K562 (cell line): ENCODE measurements around the gene PNRC1. TPM values are rescaled to one million over a fixed set of nuclear protein-coding genes. Genes with fewer than 3 reads are reported as not detected.

ENCODE experiments used
- ATAC-seq: fragments of 200-7000 bp; cut with Tn5 transposase; 3 replicates; pipeline ENCODE4 v1.9.1; 2020; ENCODE audit warnings: moderate library complexity
- BruUV-seq: library from RNA; stranded (reverse); fragments of 400-500 nt; replicated peaks from 2 replicates; lab custom pipeline; 2021; lab: Mats Ljungman, UMichigan
- CTCF ChIA-PET: fragments of 300-600 bp; formaldehyde crosslinking; extraction: SDS; loops from one replicate; lab custom pipeline; 2021; ENCODE audit warnings: low intra/inter-chr PET ratio; lab: Yijun Ruan, JAX
- POLR2A ChIA-PET: fragments of 300-600, 350-650 bp; sonication (Branson Sonifier 250); formaldehyde crosslinking; extraction: SDS; loops from one replicate; lab custom pipeline; 2021; ENCODE audit warnings: antibody characterized with exemption, inconsistent platforms; lab: Yijun Ruan, JAX
- DNase-seq, 4 experiments: peaks; one replicate each; pipeline versions ENCODE4 v3.0.0 to v3.0.0-alpha.2; 2011 to 2018; ENCODE audit warnings: low spot score in 3 of 4, mixed read lengths in 3 of 4; ENCODE audit errors: extremely low read depth in 1 of 4
- FAIRE-seq: peaks from 2 replicates; lab custom pipeline; 2011; peaks lifted over from hg19 to GRCh38; lab: Jason Lieb, UNC
- H2AFZ ChIP-seq: 2 replicates; pipeline ENCODE4 v1.6.0; 2011; ENCODE audit warnings: low read depth, low read length, control low read depth, inconsistent platforms
- H3K27ac ChIP-seq: fragments of 200-600 bp; 3 replicates; pipeline ENCODE4 v1.8.0; 2011; ENCODE audit warnings: low read depth, mild to moderate bottlenecking, control low read depth, inconsistent platforms, low read length, moderate library complexity, mixed read lengths; ENCODE audit errors: extremely low read depth
- H3K27me3 ChIP-seq, 2 experiments: fragments of 300-600 bp in 1 of 2; 2 replicates in 1 of 2; 3 replicates in 1 of 2; pipeline versions ENCODE4 v1.6.0 to v1.8.0; 2011; ENCODE audit warnings: inconsistent platforms in 2 of 2, low read length in 2 of 2, mild to moderate bottlenecking in 1 of 2, mixed read lengths in 1 of 2, moderate library complexity in 1 of 2; ENCODE audit not compliant: control insufficient read depth in 2 of 2, insufficient read depth in 2 of 2
- H3K36me3 ChIP-seq: fragments of 300-600 bp; 3 replicates; pipeline ENCODE4 v1.8.0; 2011; ENCODE audit warnings: mild to moderate bottlenecking, low read length, inconsistent platforms; ENCODE audit not compliant: control insufficient read depth, insufficient read depth
- H3K4me1 ChIP-seq, 2 experiments: fragments of 200-600 bp in 1 of 2; replicated peaks in 1 of 2; 2 replicates in 1 of 2; 3 replicates in 1 of 2; pipeline versions ENCODE4 v1.5.1 to v1.8.0; 2011; ENCODE audit warnings: inconsistent platforms in 2 of 2, low read length in 2 of 2, mild to moderate bottlenecking in 1 of 2, mixed read lengths in 1 of 2, moderate library complexity in 1 of 2; ENCODE audit not compliant: control insufficient read depth in 2 of 2, insufficient read depth in 2 of 2
- H3K4me2 ChIP-seq: 2 replicates; pipeline ENCODE4 v1.6.1; 2011; ENCODE audit warnings: low read length, control low read depth, inconsistent platforms, mixed read lengths; ENCODE audit not compliant: insufficient read depth
- H3K4me3 ChIP-seq: fragments of 200-600 bp; sonication (generic), shearing (Covaris generic); 2 replicates; pipeline ENCODE4 v1.5.1; 2016; ENCODE audit warnings: control low read depth, inconsistent platforms
- H3K79me2 ChIP-seq: fragments of 200-600 bp; 3 replicates; pipeline ENCODE4 v1.8.0; 2011; ENCODE audit warnings: low read length, inconsistent platforms; ENCODE audit not compliant: control insufficient read depth, insufficient read depth
- H3K9ac ChIP-seq, 2 experiments: 2 replicates each; pipeline versions ENCODE4 v1.6.0 to v1.6.1; 2011; ENCODE audit warnings: low read depth in 2 of 2, low read length in 2 of 2, control low read depth in 1 of 2, inconsistent platforms in 1 of 2, mild to moderate bottlenecking in 1 of 2, mixed read lengths in 1 of 2; ENCODE audit not compliant: insufficient read depth in 1 of 2
- H3K9me1 ChIP-seq: one replicate; pipeline ENCODE4 v1.6.0; 2011; ENCODE audit warnings: inconsistent platforms, mild to moderate bottlenecking, low read length, moderate library complexity; ENCODE audit not compliant: control insufficient read depth, insufficient read depth
- H3K9me3 ChIP-seq: replicated peaks from 2 replicates; pipeline ENCODE4 v1.5.1; 2011; ENCODE audit warnings: low read depth, low read length, inconsistent platforms; ENCODE audit not compliant: control insufficient read depth, insufficient read depth
- H4K20me1 ChIP-seq: replicated peaks from 2 replicates; pipeline ENCODE4 v1.6.1; 2011; ENCODE audit warnings: low read length, inconsistent platforms, mixed read lengths; ENCODE audit not compliant: control insufficient read depth, insufficient read depth
- GTF2E2 ChIP-seq: fragments of 200-800 bp; sonication (Bioruptor generic); IDR thresholded peaks from 2 replicates; pipeline ENCODE4 v1.6.1; 2016; ENCODE audit warnings: missing genetic modification characterization, missing compliant biosample characterization
- MCM5 ChIP-seq: fragments of 450-650 bp; IDR thresholded peaks from 2 replicates; pipeline ENCODE4 v1.6.1; 2016; ENCODE audit warnings: low read depth
- TGIF2 ChIP-seq: sonication (generic); formaldehyde crosslinking; IDR thresholded peaks from 2 replicates; pipeline ENCODE4 v1.8.1; 2022; ENCODE audit warnings: mild to moderate bottlenecking, missing genetic modification reagents, moderate library complexity
- TSHZ1 ChIP-seq: fragments of 250-450 bp; sonication (Bioruptor Pico); IDR thresholded peaks from 2 replicates; pipeline ENCODE4 v1.4.0; 2020; ENCODE audit warnings: mild to moderate bottlenecking, moderate library complexity
- ZBTB43 ChIP-seq: sonication (generic); formaldehyde crosslinking; IDR thresholded peaks from 2 replicates; pipeline ENCODE4 v1.8.0; 2023; ENCODE audit warnings: mild to moderate bottlenecking, missing genetic modification reagents
- WGBS: fragments of 100-300 bp; shearing (Covaris generic); methylation state at CpG from one replicate; pipeline ENCODE4 v1.1.6; 2016; ENCODE audit warnings: low coverage, mixed read lengths; ENCODE audit not compliant: insufficient coverage; ENCODE audit errors: missing lambda C conversion rate; 5-methylcytosine and 5-hydroxymethylcytosine counted together
- in situ Hi-C: fragments of 300-500 bp; cut with MboI; formaldehyde crosslinking; loops from 4 replicates; pipeline ENCODE4 v1.15.0; 2018; ENCODE audit warnings: inconsistent platforms, mixed read lengths
- intact Hi-C: fragments of 100-400 bp; cut with micrococcal nuclease; formaldehyde crosslinking; loops from 2 replicates; pipeline ENCODE4 v1.14.2; 2022
- polyA plus RNA-seq, 8 experiments: library from polyadenylated mRNA; depleted of rRNA in 4 of 8; stranded (reverse) in 5 of 8; unstranded in 3 of 8; fragments of >200 nt; fragmentation: Nextera tagmentation in 2 of 8; fragmentation: Illumina TruSeq in 1 of 8; extraction: Ambion mirVana in 2 of 8; extraction: Trizol in 1 of 8; gene quantifications; 2 replicates each; pipeline versions ENCODE4 v1.2.1 to v1.2.3, GENCODE V29; 2011 to 2014; ENCODE audit warnings: inconsistent platforms in 1 of 8, missing spikeins in 1 of 8
- total RNA-seq, 7 experiments: library from RNA; depleted of rRNA in 6 of 7; stranded (reverse); fragments of >200 nt in 6 of 7; fragmentation: Illumina TruSeq in 2 of 7; extraction: Trizol in 2 of 7; gene quantifications; 2 replicates each; pipeline versions ENCODE4 v1.2.1 to v1.2.3, GENCODE V29; 2011 to 2021; ENCODE audit warnings: low replicate concordance in 1 of 7

PNRC1 gene
- total and polyA plus RNA-seq, 9 of the 15 experiments (the other 6 are each of a cell fraction or from before 2014, with no cell fraction given): 1.2 to 10.8 (median 6.5) TPM

GRCh38 chr6:89057759-89058158 lies 22.8 kb upstream of the PNRC1 start:
- BruUV-seq: no TSS peak
- Histone ChIP-seq H3K4me3 (no peak overlapping the region), H2AFZ (no peak overlapping the region), H3K9me3 (no peaks in the 10 kb centered on the region; the same call in 1 of the 2 replicates), H3K79me2 (no peaks in the 10 kb centered on the region), H3K36me3 (no peaks in the 10 kb centered on the region), H3K9ac (no peak overlapping the region), H4K20me1 (no peaks in the 10 kb centered on the region), H3K4me2 (no peak overlapping the region), H3K27me3 (no peaks in the 10 kb centered on the region), H3K27ac (no peak overlapping the region), H3K9me1 (no peaks in the 10 kb centered on the region), H3K4me1 (no peaks in the 10 kb centered on the region; a peak in 1 of 5 replicates)
- TF ChIP-seq MCM5 (no peak), GTF2E2 (no peak), TGIF2 (CRISPR knock-in tag) (no peak), TSHZ1 (no peak), ZBTB43 (CRISPR knock-in tag) (no peak)
- FAIRE-seq (no peak), ATAC-seq (no peak), DNase-seq (no peak)
- intact Hi-C loops (no loop called here), in situ Hi-C loops (no loop called here)
- ChIA-PET CTCF (no interaction called here), POLR2A (interaction anchor here (0.7 to 0.8 kb wide), 2 partner anchors 9 to 23 kb away, joined by 4 to 6 read pairs; partner anchors contain the start of gene PNRC1)
- WGBS: 45% methylated on average over 2 of the region's 2 CpGs
